Ishikawa (cell line): ENCODE data around the gene HSPBAP1.

Experiments used
- CREB1 ChIP-seq: IDR thresholded peaks from 2 replicates; pipeline ENCODE4 v1.6.1; 2012; ENCODE audit warnings: low read depth
- EGR1 ChIP-seq: IDR thresholded peaks from 2 replicates; pipeline ENCODE4 v1.6.1; 2012
- EP300 ChIP-seq: IDR thresholded peaks from 2 replicates; pipeline ENCODE4 v1.6.1; 2012; ENCODE audit warnings: borderline replicate concordance
- FOXM1 ChIP-seq: IDR thresholded peaks from 2 replicates; pipeline ENCODE4 v1.6.1; 2012; ENCODE audit warnings: low read depth, borderline replicate concordance
- MAX ChIP-seq: IDR thresholded peaks from 2 replicates; pipeline ENCODE4 v1.6.1; 2012
- NFIC ChIP-seq: IDR thresholded peaks from 2 replicates; pipeline ENCODE4 v1.6.1; 2012
- RAD21 ChIP-seq: IDR thresholded peaks from 2 replicates; pipeline ENCODE4 v1.6.1; 2012; ENCODE audit warnings: low read depth
- REST ChIP-seq: IDR thresholded peaks from 2 replicates; pipeline ENCODE4 v1.6.1; 2012; ENCODE audit warnings: low read depth, mild to moderate bottlenecking
- TAF1 ChIP-seq: IDR thresholded peaks from 2 replicates; pipeline ENCODE4 v1.6.1; 2012; ENCODE audit warnings: low read depth, mild to moderate bottlenecking
- TCF12 ChIP-seq: IDR thresholded peaks from 2 replicates; pipeline ENCODE4 v1.6.1; 2012; ENCODE audit warnings: low read depth
- TEAD4 ChIP-seq: IDR thresholded peaks from 2 replicates; pipeline ENCODE4 v1.6.1; 2012
- YY1 ChIP-seq: IDR thresholded peaks from 2 replicates; pipeline ENCODE4 v1.6.1; 2012; ENCODE audit warnings: low read depth

GRCh38 chr3:122691195-122691594 is 102.4 kb downstream of the HSPBAP1 start:
- no peak for TF ChIP-seq RAD21
- no peak for TF ChIP-seq REST
- no peak for TF ChIP-seq YY1
- no peak for TF ChIP-seq FOXM1
- no peak for TF ChIP-seq TCF12
- TF ChIP-seq NFIC = no peak
- TF ChIP-seq TEAD4 = no peak
- no peak for TF ChIP-seq CREB1
- no peak for TF ChIP-seq EGR1
- TF ChIP-seq TAF1 = no peak
- no peak for TF ChIP-seq EP300
- TF ChIP-seq MAX = no peak
